Prostate gland (tissue), 2 donors: ENCODE measurements around the gene ZBTB16. TPM values are rescaled to one million over a fixed set of nuclear protein-coding genes. Genes with fewer than 3 reads are reported as not detected.

ENCODE experiments used
- DNase-seq: peaks from one replicate; pipeline ENCODE4 v3.0.0-alpha.2; 2019; ENCODE audit warnings: low spot score
- H3K27ac ChIP-seq, 2 donors: fragments of 200-600 bp; sonication (generic); 2 replicates each; pipeline ENCODE4 v1.5.1; 2017 to 2019
- H3K27me3 ChIP-seq: fragments of 200-600 bp; sonication (generic); replicated peaks from 2 replicates; pipeline ENCODE4 v1.5.1; 2019; ENCODE audit not compliant: insufficient read depth
- H3K36me3 ChIP-seq, 2 donors: fragments of 200-600 bp; sonication (generic); 1 replicate in 1 of 2; 2 replicates in 1 of 2; pipeline versions ENCODE4 v1.5.1 to v1.8.1; 2017 to 2019
- H3K4me1 ChIP-seq: fragments of 200-600 bp; sonication (generic); replicated peaks from 2 replicates; pipeline ENCODE4 v1.5.1; 2019
- H3K4me3 ChIP-seq, 2 donors: fragments of 200-600 bp; sonication (generic); 2 replicates each; pipeline ENCODE4 v1.5.1; 2017 to 2019
- H3K9me3 ChIP-seq: fragments of 200-600 bp; sonication (generic); 2 replicates; pipeline ENCODE4 v1.5.1; 2017
- POLR2A ChIP-seq: fragments of 450-650 bp; IDR thresholded peaks from one replicate; pipeline ENCODE4 v1.6.1; 2016; ENCODE audit warnings: antibody characterized with exemption, mild to moderate bottlenecking
- POLR2AphosphoS5 ChIP-seq: sonication (generic); formaldehyde crosslinking; IDR thresholded peaks from one replicate; pipeline ENCODE4 v1.6.1; 2017; ENCODE audit warnings: antibody characterized with exemption
- WGBS: methylation state at CpG from one replicate; pipeline ENCODE4 v1.1.5; 2018; 5-methylcytosine and 5-hydroxymethylcytosine counted together
- intact Hi-C: fragments of 100-400 bp; cut with DNase I; formaldehyde crosslinking; loops from one replicate; pipeline ENCODE4 v1.14.2; 2022
- total RNA-seq, 2 donors: library from RNA; depleted of rRNA; stranded (reverse); fragments of >200 nt; gene quantifications; one replicate each; pipeline ENCODE4 v1.1.0, GENCODE V29; 2016
- TF ChIP-seq, protein P1 (sequence below), 4 experiments: fragments of 200-600 bp in 2 of 4; fragments of 450-650 bp in 2 of 4; sonication (generic) in 2 of 4; IDR thresholded peaks; 1 replicate in 3 of 4; 2 replicates in 1 of 4; pipeline ENCODE4 v1.5.1; 2016 to 2019; ENCODE audit warnings: antibody characterized with exemption in 4 of 4, mild to moderate bottlenecking in 2 of 4, moderate library complexity in 2 of 4

The ZBTB16 gene
- total RNA-seq, 2 donors from 2014 or later, result 171 to 230 TPM

DNA sequence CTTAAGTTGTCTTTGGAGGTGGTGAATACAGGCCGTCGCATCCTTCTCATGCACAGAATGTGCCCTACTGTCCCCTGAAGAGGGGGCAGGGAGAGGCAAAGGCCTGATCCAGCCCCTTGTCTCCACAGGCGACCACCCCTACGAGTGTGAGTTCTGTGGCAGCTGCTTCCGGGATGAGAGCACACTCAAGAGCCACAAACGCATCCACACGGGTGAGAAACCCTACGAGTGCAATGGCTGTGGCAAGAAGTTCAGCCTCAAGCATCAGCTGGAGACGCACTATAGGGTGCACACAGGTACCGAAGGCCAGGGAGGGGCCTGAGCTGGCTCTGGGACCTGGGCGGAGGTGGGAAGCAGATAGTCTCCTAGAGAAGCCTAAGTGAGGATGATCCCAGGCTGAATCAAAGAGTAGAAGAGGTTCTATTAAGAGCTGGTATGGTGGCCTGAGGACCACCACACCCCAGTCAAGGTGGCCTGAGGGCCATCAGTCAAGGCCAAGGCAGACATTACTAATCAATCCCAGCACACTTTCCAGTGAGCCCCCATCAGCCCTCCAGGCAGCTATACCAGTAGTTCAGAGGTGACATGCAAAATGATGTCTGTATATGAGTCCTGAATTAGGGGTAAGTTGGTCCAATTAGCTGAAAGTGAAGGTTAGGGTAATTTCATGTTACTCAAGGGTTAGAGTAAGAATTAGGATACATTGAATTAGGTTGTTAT lies 187.7 kb downstream of the ZBTB16 start:
- Histone ChIP-seq H3K4me1 (peaks cover 2% of the 10 kb centered on the region), H3K9me3 (no peaks in the 10 kb centered on the region), H3K27ac (no peak overlapping the region), H3K4me3 (no peak overlapping the region), H3K27me3 (no peaks in the 10 kb centered on the region), H3K36me3 (peaks cover 1 to 36% of the 10 kb centered on the region in 2 donors)
- no peak for DNase-seq
- 94% methylated on average over 11 of the region's 11 CpGs for WGBS
- intact Hi-C loops, result no loop called here
- TF ChIP-seq POLR2AphosphoS5, result no peak

DNA sequence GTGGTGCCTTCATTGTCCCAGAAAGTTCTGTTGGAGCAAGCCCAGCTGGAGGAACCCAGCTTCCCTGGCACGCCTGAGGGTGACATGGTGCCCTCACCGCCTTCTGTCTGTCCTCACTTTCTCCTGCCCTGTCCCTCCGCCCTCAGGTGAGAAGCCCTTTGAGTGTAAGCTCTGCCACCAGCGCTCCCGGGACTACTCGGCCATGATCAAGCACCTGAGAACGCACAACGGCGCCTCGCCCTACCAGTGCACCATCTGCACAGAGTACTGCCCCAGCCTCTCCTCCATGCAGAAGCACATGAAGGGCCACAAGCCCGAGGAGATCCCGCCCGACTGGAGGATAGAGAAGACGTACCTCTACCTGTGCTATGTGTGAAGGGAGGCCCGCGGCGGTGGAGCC lies 190.7 kb downstream of the ZBTB16 start:
- H3K27ac ChIP-seq, result peak overlapping the region in 1 of 2 donors; percentile 5
- no peak overlapping the region for H3K4me3 ChIP-seq
- H3K9me3 ChIP-seq, result no peaks in the 10 kb centered on the region
- TF ChIP-seq POLR2A (no peak), POLR2AphosphoS5 (no peak)
- H3K36me3 ChIP-seq, result peaks cover 0 to 20% of the 10 kb centered on the region in 2 donors
- intact Hi-C loops, result loop anchor here (5.0 kb wide), 1 partner anchor 43 kb away; no protein-coding TSS in a partner anchor
- H3K27me3 ChIP-seq, result no peaks in the 10 kb centered on the region
- WGBS, result 86% methylated on average over 17 of the region's 17 CpGs
- peaks cover 2% of the 10 kb centered on the region for H3K4me1 ChIP-seq
- no peak for DNase-seq

DNA sequence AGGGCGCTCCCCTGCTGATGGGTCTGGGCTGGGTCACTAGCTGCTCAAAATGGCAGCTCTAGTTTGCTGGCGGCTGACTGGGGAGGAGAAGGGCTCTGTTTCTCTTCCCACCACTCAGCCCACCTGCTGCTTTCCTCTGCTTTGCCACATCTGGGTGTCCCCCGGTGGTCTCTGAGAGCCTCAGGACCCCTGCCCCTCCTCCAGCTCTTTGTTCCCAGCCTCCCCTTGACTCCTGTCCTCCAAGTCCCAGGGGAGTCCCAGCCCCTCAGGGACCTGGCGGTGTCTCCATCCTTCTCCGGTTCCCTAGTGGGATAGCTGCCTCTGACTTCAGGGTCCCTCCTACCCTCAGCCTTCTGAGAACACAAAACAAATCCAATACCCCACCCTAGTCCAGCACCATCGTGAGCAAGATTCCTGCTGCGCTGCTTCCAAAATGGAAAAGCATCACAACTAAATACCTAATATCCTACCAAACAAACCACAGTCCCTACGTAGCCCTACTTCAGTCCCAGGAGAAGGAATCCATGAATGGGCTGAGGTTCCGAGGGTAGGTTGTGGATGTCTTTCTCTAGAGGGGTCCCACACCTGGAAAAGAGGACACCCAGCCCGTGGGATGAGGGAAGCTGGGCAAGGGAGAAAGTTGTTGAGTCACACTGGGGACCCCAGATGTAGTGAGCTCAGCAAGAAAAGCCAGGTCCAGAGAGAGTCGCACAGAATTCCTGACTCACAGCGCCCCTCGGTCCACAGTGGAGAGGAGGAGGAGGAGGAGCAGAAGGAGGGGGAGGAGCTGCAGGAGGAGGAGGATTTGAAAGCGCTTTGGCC lies 191.7 kb downstream of the ZBTB16 start:
- Histone ChIP-seq H3K36me3 (peaks cover 0 to 20% of the 10 kb centered on the region in 2 donors), H3K9me3 (no peaks in the 10 kb centered on the region), H3K4me3 (no peak overlapping the region), H3K4me1 (peaks cover 2% of the 10 kb centered on the region), H3K27me3 (no peaks in the 10 kb centered on the region), H3K27ac (peak overlapping the region; percentile 26 to 29)
- intact Hi-C loops, result loop anchor here (5.0 kb wide), 1 partner anchor 44 kb away; no protein-coding TSS in a partner anchor
- WGBS, result 78% methylated on average over 14 of the region's 14 CpGs
- TF ChIP-seq, protein P1, sequence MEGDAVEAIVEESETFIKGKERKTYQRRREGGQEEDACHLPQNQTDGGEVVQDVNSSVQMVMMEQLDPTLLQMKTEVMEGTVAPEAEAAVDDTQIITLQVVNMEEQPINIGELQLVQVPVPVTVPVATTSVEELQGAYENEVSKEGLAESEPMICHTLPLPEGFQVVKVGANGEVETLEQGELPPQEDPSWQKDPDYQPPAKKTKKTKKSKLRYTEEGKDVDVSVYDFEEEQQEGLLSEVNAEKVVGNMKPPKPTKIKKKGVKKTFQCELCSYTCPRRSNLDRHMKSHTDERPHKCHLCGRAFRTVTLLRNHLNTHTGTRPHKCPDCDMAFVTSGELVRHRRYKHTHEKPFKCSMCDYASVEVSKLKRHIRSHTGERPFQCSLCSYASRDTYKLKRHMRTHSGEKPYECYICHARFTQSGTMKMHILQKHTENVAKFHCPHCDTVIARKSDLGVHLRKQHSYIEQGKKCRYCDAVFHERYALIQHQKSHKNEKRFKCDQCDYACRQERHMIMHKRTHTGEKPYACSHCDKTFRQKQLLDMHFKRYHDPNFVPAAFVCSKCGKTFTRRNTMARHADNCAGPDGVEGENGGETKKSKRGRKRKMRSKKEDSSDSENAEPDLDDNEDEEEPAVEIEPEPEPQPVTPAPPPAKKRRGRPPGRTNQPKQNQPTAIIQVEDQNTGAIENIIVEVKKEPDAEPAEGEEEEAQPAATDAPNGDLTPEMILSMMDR (IDR thresholded peaks at IDR 0.05), result no peak
- no peak for TF ChIP-seq POLR2AphosphoS5
- no peak for DNase-seq

DNA sequence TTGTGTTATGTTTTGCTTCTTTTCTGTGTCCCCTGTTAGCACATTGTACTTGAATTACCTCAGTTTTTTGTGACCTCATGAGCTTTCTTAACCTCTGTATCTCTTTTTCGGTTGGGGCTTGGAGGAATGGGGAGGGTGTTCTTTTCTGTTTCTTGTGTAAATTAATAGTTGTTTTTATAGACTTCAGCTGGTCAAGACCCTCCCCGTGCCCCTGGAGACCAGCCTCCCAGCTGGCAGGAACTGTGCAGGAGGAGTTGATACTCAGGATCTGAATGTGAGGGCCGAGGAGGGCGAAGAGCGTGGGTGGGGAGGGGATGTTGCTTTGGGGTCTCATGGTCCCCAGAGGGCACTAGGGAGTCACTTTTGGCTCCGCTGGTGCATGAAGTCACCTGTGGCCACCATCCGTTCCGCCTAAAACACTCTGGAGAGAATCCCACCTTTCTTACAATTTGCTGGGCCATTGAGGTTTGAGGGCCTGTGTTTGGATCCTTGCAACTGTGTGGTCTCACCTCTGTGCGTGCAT lies 192.4 kb downstream of the ZBTB16 start:
- intact Hi-C loops, result loop anchor here (5.0 kb wide), 1 partner anchor 45 kb away; no protein-coding TSS in a partner anchor
- H3K4me1 ChIP-seq, result peaks cover 2% of the 10 kb centered on the region
- no peaks in the 10 kb centered on the region for H3K27me3 ChIP-seq
- no peak for DNase-seq
- no peak overlapping the region for H3K4me3 ChIP-seq
- peak overlapping the region; percentile 26 to 29 for H3K27ac ChIP-seq
- no peaks in the 10 kb centered on the region for H3K9me3 ChIP-seq
- 70% methylated on average over 9 of the region's 9 CpGs for WGBS
- H3K36me3 ChIP-seq, result peaks cover 0 to 20% of the 10 kb centered on the region in 2 donors
- TF ChIP-seq POLR2AphosphoS5 (no peak), POLR2A (no peak)
- TF ChIP-seq, protein P1 (IDR thresholded peaks at IDR 0.05), result no peak

DNA sequence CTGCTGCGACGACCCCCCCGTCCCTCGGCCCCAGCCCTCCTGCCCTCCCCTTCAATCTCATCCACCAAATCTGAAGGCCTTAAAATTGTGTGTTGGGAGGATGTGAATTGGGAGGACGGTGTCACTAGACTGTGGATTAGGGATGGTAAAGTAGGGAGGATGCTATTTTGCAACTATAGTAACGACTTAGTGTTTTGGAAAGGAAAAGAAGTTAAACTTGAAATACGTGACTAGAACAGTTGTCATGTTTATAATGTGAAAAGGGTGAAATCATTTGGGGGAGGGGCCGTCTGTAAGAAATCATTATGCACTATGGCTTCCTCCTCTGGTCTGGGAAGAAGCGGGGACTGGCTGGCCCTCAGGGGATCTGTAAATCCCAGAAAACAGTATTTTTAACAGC lies 193.3 kb downstream of the ZBTB16 start:
- Histone ChIP-seq H3K27ac (peak overlapping the region in 1 of 2 donors; percentile 26), H3K36me3 (peaks cover 0 to 20% of the 10 kb centered on the region in 2 donors), H3K27me3 (no peaks in the 10 kb centered on the region), H3K4me1 (peaks cover 6% of the 10 kb centered on the region), H3K4me3 (no peak overlapping the region), H3K9me3 (no peaks in the 10 kb centered on the region)
- WGBS, result 76% methylated on average over 9 of the region's 9 CpGs
- intact Hi-C loops, result loop anchor here (5.0 kb wide), 1 partner anchor 45 kb away; no protein-coding TSS in a partner anchor
- TF ChIP-seq POLR2A, result no peak
- no peak for TF ChIP-seq POLR2AphosphoS5
- TF ChIP-seq, protein P1 (IDR thresholded peaks at IDR 0.05), result no peak
- no peak for DNase-seq
